DMS53 (cell line): ENCODE measurements around the gene RAB5B.
A peak's percentile ranks its signal among the peaks of the same experiment; 100 is the strongest.

ENCODE experiments used
- DNase-seq: peaks from one replicate; lab custom pipeline; 2025; lab: John Stamatoyannopoulos, UW

Gene RAB5B

GRCh38 chr12:56017181-56017580, 43.3 kb downstream of the RAB5B start:
- no peak for DNase-seq

- DNase-seq = no peak
Measured at GRCh38 chr12:56018356-56018755, 44.5 kb downstream of the RAB5B start.

GRCh38 chr12:56020423-56021184, 46.7 kb downstream of the RAB5B start, which contains the start of gene IKZF4:
Gene IKZF4, plus strand, starts transcription at chr12:56021043. Its CDS starts 451 bp downstream, at chr12:56021494.
- no peak for DNase-seq

GRCh38 chr12:56021889-56022497, 48.1 kb downstream of the RAB5B start:
- no peak for DNase-seq

- no peak for DNase-seq
Measured at GRCh38 chr12:56028511-56029165, 54.8 kb downstream of the RAB5B start.

GRCh38 chr12:56029166-56029519, 55.3 kb downstream of the RAB5B start:
- DNase-seq = no peak

- DNase-seq = peak; percentile 78
Measured at GRCh38 chr12:56029666-56030293, 55.9 kb downstream of the RAB5B start.

GRCh38 chr12:56031987-56032386, 58.1 kb downstream of the RAB5B start:
- DNase-seq = no peak

- no peak for DNase-seq
Measured at GRCh38 chr12:56034586-56035332, 60.9 kb downstream of the RAB5B start.

- no peak for DNase-seq
Measured at GRCh38 chr12:56037161-56037560, 63.3 kb downstream of the RAB5B start.

- no peak for DNase-seq
Measured at GRCh38 chr12:56038022-56038655, 64.3 kb downstream of the RAB5B start.

- no peak for DNase-seq
Measured at GRCh38 chr12:56040151-56040550, 66.3 kb downstream of the RAB5B start.

- peak; percentile 57 for DNase-seq
Measured at GRCh38 chr12:56040963-56041551, 67.2 kb downstream of the RAB5B start.

- DNase-seq = peak; percentile 100
Measured at GRCh38 chr12:56041552-56042429, 67.9 kb downstream of the RAB5B start, which contains the start of gene RPS26. Gene RPS26, plus strand, starts transcription at chr12:56041918. Its CDS starts 249 bp downstream, at chr12:56042167.

- peak; percentile 43 for DNase-seq
Measured at GRCh38 chr12:56042430-56042813, 68.5 kb downstream of the RAB5B start.

GRCh38 chr12:56042843-56043242, 69.0 kb downstream of the RAB5B start:
- no peak for DNase-seq
